Thyroid gland (tissue), 4 donors: ENCODE results near the gene PTPN3. TPM values are rescaled to one million over a fixed set of nuclear protein-coding genes. Genes with fewer than 3 reads are reported as not detected.

Experiments
- DNase-seq, 2 donors: peaks; one replicate each; pipeline ENCODE4 v3.0.0-alpha.2; 2019
- H3K27ac ChIP-seq, 3 donors: fragments of 200-600 bp; sonication (generic); 1 replicate in 2 of 3; 2 replicates in 1 of 3; pipeline ENCODE4 v1.5.1; 2016 to 2019; ENCODE audit warnings: mild to moderate bottlenecking in 1 of 3, moderate library complexity in 1 of 3
- H3K27me3 ChIP-seq: fragments of 200-600 bp; sonication (generic); one replicate; pipeline ENCODE4 v1.5.1; 2019
- H3K36me3 ChIP-seq, 2 donors: fragments of 200-600 bp; sonication (generic); one replicate each; pipeline ENCODE4 v1.5.1; 2016 to 2019
- H3K4me1 ChIP-seq, 2 donors: fragments of 200-600 bp; sonication (generic); one replicate each; pipeline ENCODE4 v1.5.1; 2017 to 2019
- H3K4me3 ChIP-seq, 3 donors: fragments of 200-600 bp; sonication (generic); replicated peaks in 1 of 3; 1 replicate in 2 of 3; 2 replicates in 1 of 3; pipeline ENCODE4 v1.5.1; 2016; ENCODE audit warnings: mild to moderate bottlenecking in 1 of 3
- H3K9me3 ChIP-seq: fragments of 200-600 bp; sonication (generic); one replicate; pipeline ENCODE4 v1.5.1; 2017
- CTCF ChIP-seq, 6 experiments: fragments of 200-600 bp in 3 of 6; fragments of 450-650 bp in 3 of 6; sonication (generic) in 3 of 6; IDR thresholded peaks; one replicate each; pipeline ENCODE4 v1.5.1; 2016 to 2019; ENCODE audit warnings: antibody characterized with exemption in 6 of 6, mild to moderate bottlenecking in 2 of 6, inconsistent platforms in 1 of 6, moderate library complexity in 1 of 6
- POLR2A ChIP-seq, 2 donors: fragments of 450-650 bp; IDR thresholded peaks; one replicate each; pipeline ENCODE4 v1.6.1; 2017; ENCODE audit warnings: antibody characterized with exemption in 2 of 2, mild to moderate bottlenecking in 2 of 2, moderate library complexity in 1 of 2
- WGBS, 2 donors: methylation state at CpG; one replicate each; pipeline ENCODE4 v1.1.5; 2017; 5-methylcytosine and 5-hydroxymethylcytosine counted together
- intact Hi-C: fragments of 100-400 bp; cut with DNase I; formaldehyde crosslinking; loops from one replicate; pipeline ENCODE4 v1.15.1; 2023
- total RNA-seq, 4 donors: library from RNA; depleted of rRNA; stranded (reverse); fragments of >200 nt; gene quantifications; one replicate each; pipeline ENCODE4 v1.2.3, GENCODE V29; 2016

PTPN3 gene
- total RNA-seq, 4 donors from 2014 or later, result 18.6 to 22.0 (median 21.3) TPM

DNA sequence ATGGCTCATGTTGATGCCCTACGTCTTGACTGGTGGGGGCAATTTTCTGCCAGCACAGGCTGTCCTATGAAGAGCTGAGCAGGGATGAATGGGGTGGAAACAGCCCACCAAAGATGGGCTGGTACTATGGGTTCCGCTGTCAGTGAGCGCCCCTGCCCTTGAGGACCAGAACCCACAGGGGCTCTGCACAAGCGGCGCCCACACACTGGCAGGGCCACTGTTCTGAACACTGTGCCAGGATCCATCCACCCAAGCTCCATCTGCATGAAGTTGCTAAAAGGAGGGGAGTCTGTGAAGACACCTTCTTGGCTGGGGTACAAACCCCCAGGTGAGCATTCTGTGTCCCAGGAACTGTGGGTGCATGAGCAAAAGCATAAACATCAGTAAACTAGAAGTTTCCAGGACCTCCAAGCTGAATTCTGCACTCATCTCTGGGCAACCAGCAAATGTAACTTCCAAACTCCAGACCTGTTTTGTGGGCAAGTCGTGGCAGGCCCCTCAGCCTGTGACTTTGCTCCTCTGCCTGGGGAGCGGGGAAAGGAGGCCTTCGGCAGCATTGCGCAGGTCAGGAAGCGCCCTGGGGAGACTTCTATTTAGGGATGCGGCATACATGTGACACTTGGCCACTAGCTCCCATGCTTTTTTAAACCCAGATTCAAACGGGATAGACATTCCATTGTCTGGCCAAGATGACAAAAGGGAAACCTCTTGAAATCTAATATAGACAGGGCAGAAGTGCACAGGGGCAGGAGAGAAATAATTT is 48.9 kb downstream of the PTPN3 start:
- Histone ChIP-seq H3K4me1 (peaks cover 13 to 14% of the 10 kb centered on the region in 2 donors), H3K4me3 (no peak overlapping the region), H3K27me3 (no peaks in the 10 kb centered on the region), H3K36me3 (no peaks in the 10 kb centered on the region), H3K9me3 (no peaks in the 10 kb centered on the region), H3K27ac (no peak overlapping the region)
- TF ChIP-seq POLR2A (IDR thresholded peaks at IDR 0.05) (no peak), CTCF (IDR thresholded peaks at IDR 0.05) (no peak)
- intact Hi-C loops, result no loop called here
- whole genome bisulfite sequencing, 2 donors, result 89 to 91% methylated on average over 12 of the region's 12 CpGs
- no peak for DNase-seq

DNA sequence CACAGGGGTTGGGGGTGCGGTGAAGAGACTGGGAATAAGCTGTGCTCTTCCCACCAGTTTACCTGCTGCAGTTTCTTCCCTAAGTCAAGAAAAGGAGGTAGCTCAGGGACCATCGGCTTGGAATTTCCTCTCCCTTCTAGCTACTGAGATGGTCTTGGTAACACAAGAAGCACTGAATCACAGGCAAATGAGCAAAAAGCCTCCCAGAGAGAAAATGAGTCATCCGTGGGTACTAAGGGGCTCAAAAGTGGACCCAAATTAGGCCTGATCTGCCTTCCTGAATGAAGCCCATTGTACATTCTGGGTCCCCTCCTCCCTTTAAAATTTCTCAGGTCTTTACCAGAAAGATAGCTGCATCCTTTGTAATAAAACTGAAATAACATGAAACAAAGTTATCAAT is 49.9 kb downstream of the PTPN3 start:
- WGBS, 2 donors, result 95 to 97% methylated on average over 3 of the region's 3 CpGs
- Histone ChIP-seq H3K27ac (no peak overlapping the region), H3K4me3 (no peak overlapping the region), H3K36me3 (no peaks in the 10 kb centered on the region), H3K9me3 (no peaks in the 10 kb centered on the region), H3K4me1 (peaks cover 13 to 14% of the 10 kb centered on the region in 2 donors), H3K27me3 (no peaks in the 10 kb centered on the region)
- intact Hi-C loops, result no loop called here
- no peak for DNase-seq
- TF ChIP-seq POLR2A (IDR thresholded peaks at IDR 0.05) (no peak), CTCF (IDR thresholded peaks at IDR 0.05) (no peak)

- no peak overlapping the region for H3K4me3 ChIP-seq
- TF ChIP-seq CTCF (IDR thresholded peaks at IDR 0.05), result no peak
- TF ChIP-seq POLR2A (IDR thresholded peaks at IDR 0.05), result no peak
- no peaks in the 10 kb centered on the region for H3K36me3 ChIP-seq
- WGBS, 2 donors, result 89 to 95% methylated on average over 6 of the region's 6 CpGs
- no peak for DNase-seq
- intact Hi-C loops, result no loop called here
- no peaks in the 10 kb centered on the region for H3K9me3 ChIP-seq
- H3K4me1 ChIP-seq, result peaks cover 13 to 14% of the 10 kb centered on the region in 2 donors
- H3K27ac ChIP-seq, result no peak overlapping the region
- H3K27me3 ChIP-seq, result no peaks in the 10 kb centered on the region
Measured at GRCh38 chr9:109447329-109448076, 50.6 kb downstream of the PTPN3 start.

- peak; percentile 67 to 77 for DNase-seq
- intact Hi-C loops, result no loop called here
- Histone ChIP-seq H3K9me3 (no peaks in the 10 kb centered on the region), H3K4me1 (peaks cover 13 to 14% of the 10 kb centered on the region in 2 donors), H3K27ac (peak overlapping the region in 2 of 3 donors; percentile 49 to 71), H3K36me3 (no peaks in the 10 kb centered on the region), H3K4me3 (no peak overlapping the region), H3K27me3 (no peaks in the 10 kb centered on the region)
- 31 to 62% methylated on average over 3 of the region's 3 CpGs for WGBS, 2 donors
- TF ChIP-seq POLR2A (IDR thresholded peaks at IDR 0.05), result peak in 1 of 2 donors; percentile 18
- no peak for TF ChIP-seq CTCF (IDR thresholded peaks at IDR 0.05)
Measured at GRCh38 chr9:109444771-109445320, 53.3 kb downstream of the PTPN3 start.
